Muscle layer of colon (tissue), 2 donors: ENCODE results near the gene GPR176.

Experiments
- H3K27ac ChIP-seq: one replicate; pipeline ENCODE4 v1.7.0; 2013; ENCODE audit warnings: low read depth, mild to moderate bottlenecking, low read length, moderate library complexity
- H3K27me3 ChIP-seq, 2 donors: one replicate each; pipeline ENCODE4 v1.7.0; 2013; ENCODE audit warnings: low read length in 2 of 2, mild to moderate bottlenecking in 2 of 2; ENCODE audit not compliant: insufficient read depth in 2 of 2, control insufficient read depth in 1 of 2
- H3K36me3 ChIP-seq: one replicate; pipeline ENCODE4 v1.7.0; 2013; ENCODE audit warnings: mild to moderate bottlenecking, low read length; ENCODE audit not compliant: insufficient read depth
- H3K4me1 ChIP-seq: one replicate; pipeline ENCODE4 v1.7.0; 2013; ENCODE audit warnings: mild to moderate bottlenecking, low read length; ENCODE audit not compliant: insufficient read depth
- H3K4me3 ChIP-seq, 2 donors: one replicate each; pipeline ENCODE4 v1.7.0; 2013; ENCODE audit warnings: low read length in 2 of 2, low read depth in 1 of 2, mild to moderate bottlenecking in 1 of 2, moderate library complexity in 1 of 2
- H3K9ac ChIP-seq: one replicate; pipeline ENCODE4 v1.7.0; 2013; ENCODE audit warnings: low read length
- H3K9me3 ChIP-seq: one replicate; pipeline ENCODE4 v1.7.0; 2013; ENCODE audit warnings: mild to moderate bottlenecking, low read length
- donor health status: abdominal sarcoma.
- donor health status: Adenocarcinoma of cecum.

The GPR176 gene

DNA sequence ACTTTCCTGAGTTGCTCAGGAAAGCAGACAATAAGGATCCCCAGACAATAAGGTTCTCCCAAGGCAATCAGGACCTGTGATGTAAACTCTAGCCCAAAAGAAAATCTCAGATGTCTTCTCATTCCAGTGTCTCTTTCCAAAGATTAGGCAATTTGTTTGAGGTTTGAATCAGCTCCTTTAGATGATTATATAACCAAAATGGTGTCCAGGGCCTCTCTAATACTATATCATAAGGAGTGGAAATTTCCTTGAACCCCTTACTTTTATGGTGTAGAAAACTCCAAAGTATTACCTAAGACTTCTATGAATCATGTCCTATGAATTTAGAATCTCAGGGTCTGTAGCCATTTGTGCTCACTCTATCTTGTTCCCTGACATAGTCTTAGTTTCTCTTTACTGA is 65.9 kb downstream of the GPR176 start:
- no peak overlapping the region for H3K4me3 ChIP-seq
- no peaks in the 10 kb centered on the region for H3K9me3 ChIP-seq
- H3K9ac ChIP-seq = no peak overlapping the region
- H3K4me1 ChIP-seq = no peaks in the 10 kb centered on the region
- H3K27me3 ChIP-seq = no peaks in the 10 kb centered on the region
- H3K36me3 ChIP-seq = no peaks in the 10 kb centered on the region
- H3K27ac ChIP-seq = no peak overlapping the region

DNA sequence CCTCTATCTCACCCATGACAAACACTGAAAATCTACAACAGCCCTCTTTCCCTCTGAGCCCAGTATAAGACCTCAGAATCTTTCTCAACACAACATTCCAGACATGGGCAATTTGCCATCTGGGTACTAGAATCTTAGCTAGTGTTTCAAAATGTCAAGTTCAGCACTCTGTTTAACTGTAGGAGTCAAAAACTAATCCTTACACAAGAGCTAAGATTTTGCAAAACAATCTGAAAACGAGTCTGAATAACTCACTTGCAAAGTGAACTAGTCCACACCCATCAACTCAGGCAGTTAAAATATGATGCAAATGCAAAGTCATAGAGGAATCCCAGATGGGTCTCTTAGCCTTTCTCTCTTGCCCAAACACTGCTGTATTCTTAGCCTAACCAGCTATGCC is 67.8 kb downstream of the GPR176 start:
- H3K4me3 ChIP-seq = no peak overlapping the region
- H3K27ac ChIP-seq = no peak overlapping the region
- no peaks in the 10 kb centered on the region for H3K27me3 ChIP-seq
- no peaks in the 10 kb centered on the region for H3K9me3 ChIP-seq
- H3K9ac ChIP-seq = no peak overlapping the region
- no peaks in the 10 kb centered on the region for H3K36me3 ChIP-seq
- no peaks in the 10 kb centered on the region for H3K4me1 ChIP-seq

GRCh38 chr15:39851500-39852092 is 68.5 kb downstream of the GPR176 start:
- Histone ChIP-seq H3K36me3 (no peaks in the 10 kb centered on the region), H3K4me1 (no peaks in the 10 kb centered on the region), H3K27me3 (no peaks in the 10 kb centered on the region), H3K9me3 (no peaks in the 10 kb centered on the region), H3K9ac (no peak overlapping the region), H3K27ac (no peak overlapping the region), H3K4me3 (no peak overlapping the region)

GRCh38 chr15:39850436-39850835 is 69.6 kb downstream of the GPR176 start:
- Histone ChIP-seq H3K27ac (no peak overlapping the region), H3K9ac (no peak overlapping the region), H3K9me3 (no peaks in the 10 kb centered on the region)

DNA sequence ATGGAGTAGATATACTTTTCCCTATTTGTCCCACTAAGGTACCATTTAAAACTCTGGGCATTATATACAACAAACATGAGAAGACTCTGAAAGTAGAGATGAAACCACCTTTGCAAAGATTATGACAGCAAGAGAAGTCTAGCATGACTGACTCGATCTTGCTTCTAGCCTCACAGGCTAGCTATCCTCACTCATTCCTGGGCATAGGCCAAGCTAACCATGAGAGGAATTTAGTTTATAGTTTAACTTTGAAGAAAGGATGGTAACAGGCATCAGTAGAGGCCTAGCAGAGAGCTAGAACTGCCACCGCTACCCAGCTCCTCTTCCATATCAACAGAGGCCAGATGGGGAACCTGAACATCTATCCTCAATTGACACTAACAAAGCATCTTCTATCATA is 74.0 kb downstream of the GPR176 start:
- H3K4me1 ChIP-seq = no peaks in the 10 kb centered on the region
- H3K9me3 ChIP-seq = no peaks in the 10 kb centered on the region
- H3K4me3 ChIP-seq = no peak overlapping the region
- no peak overlapping the region for H3K9ac ChIP-seq
- no peak overlapping the region for H3K27ac ChIP-seq
- no peaks in the 10 kb centered on the region for H3K36me3 ChIP-seq
- no peaks in the 10 kb centered on the region for H3K27me3 ChIP-seq

More at GRCh38 chr15:39850436-39850835, 69.6 kb downstream of the GPR176 start:
- Histone ChIP-seq H3K4me1 (no peaks in the 10 kb centered on the region), H3K27me3 (no peaks in the 10 kb centered on the region), H3K36me3 (no peaks in the 10 kb centered on the region), H3K4me3 (no peak overlapping the region)

DNA sequence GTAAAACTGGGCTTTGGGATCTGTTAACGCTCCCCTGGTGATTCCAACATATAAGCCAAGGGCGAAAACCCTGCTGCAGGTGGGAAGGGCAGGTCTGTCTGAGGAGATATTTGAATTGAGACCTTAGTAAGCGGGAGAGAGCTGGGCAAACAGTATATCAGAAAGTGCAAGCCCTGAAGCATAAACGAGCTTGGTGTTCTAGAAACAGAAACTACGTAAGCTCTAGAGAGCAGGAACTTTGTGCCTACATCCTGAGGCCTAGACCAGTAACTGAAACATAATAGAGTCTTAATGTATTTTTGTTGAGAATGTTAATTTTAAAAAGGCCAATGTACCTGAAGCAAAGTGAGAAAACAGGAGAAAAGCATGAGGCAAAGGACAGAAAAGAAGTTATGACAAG is 74.5 kb downstream of the GPR176 start:
- no peaks in the 10 kb centered on the region for H3K9me3 ChIP-seq

DNA sequence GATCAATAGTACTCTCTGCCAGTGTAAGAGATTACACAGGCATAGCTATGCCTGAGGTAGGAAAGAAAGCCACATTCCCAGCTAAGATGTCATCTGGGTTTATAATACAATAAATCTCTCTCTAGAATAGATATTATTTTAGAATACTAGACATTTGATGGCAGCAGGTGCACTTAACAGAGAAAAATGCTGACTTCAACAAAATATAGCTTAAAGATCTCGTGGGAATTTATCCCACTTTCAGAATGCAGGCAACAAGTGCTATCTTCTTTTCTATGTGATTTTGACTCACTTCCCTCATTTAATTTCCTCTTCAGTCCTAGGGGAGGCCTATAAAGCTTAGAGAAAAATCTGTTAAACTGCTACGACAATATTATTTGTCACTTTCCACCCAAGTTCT is 76.5 kb downstream of the GPR176 start:
- no peaks in the 10 kb centered on the region for H3K36me3 ChIP-seq
- H3K27ac ChIP-seq = no peak overlapping the region
- H3K9me3 ChIP-seq = no peaks in the 10 kb centered on the region
- H3K27me3 ChIP-seq = no peaks in the 10 kb centered on the region
- no peak overlapping the region for H3K9ac ChIP-seq
- no peaks in the 10 kb centered on the region for H3K4me1 ChIP-seq
- no peak overlapping the region for H3K4me3 ChIP-seq

More for the DNA sequence above, 74.5 kb downstream of the GPR176 start:
- Histone ChIP-seq H3K4me3 (no peak overlapping the region), H3K9ac (no peak overlapping the region), H3K4me1 (no peaks in the 10 kb centered on the region), H3K27ac (no peak overlapping the region), H3K36me3 (no peaks in the 10 kb centered on the region), H3K27me3 (no peaks in the 10 kb centered on the region)

DNA sequence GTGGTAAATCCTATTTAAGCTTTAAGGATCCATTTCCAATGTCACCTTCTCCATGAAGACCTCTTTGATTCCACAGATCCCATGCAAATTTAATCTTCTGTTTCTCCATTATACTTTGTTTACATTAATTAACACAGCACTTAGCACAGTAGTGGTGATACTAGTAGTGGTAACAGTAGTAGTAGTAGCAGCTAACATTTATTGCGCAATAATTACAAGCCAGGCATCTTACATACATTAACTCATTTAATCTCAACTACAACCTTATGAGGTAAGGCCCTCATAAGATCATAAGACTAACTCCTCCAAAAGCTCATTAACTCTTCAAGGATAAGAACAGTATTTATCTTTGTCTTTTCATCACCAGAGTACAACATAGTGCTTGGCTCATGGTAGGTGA is 82.6 kb downstream of the GPR176 start:
- Histone ChIP-seq H3K9me3 (no peaks in the 10 kb centered on the region), H3K4me1 (no peaks in the 10 kb centered on the region), H3K27ac (no peak overlapping the region), H3K27me3 (no peaks in the 10 kb centered on the region), H3K4me3 (no peak overlapping the region), H3K36me3 (no peaks in the 10 kb centered on the region), H3K9ac (no peak overlapping the region)

GRCh38 chr15:39835550-39835949 is 84.5 kb downstream of the GPR176 start:
- no peaks in the 10 kb centered on the region for H3K4me1 ChIP-seq

DNA sequence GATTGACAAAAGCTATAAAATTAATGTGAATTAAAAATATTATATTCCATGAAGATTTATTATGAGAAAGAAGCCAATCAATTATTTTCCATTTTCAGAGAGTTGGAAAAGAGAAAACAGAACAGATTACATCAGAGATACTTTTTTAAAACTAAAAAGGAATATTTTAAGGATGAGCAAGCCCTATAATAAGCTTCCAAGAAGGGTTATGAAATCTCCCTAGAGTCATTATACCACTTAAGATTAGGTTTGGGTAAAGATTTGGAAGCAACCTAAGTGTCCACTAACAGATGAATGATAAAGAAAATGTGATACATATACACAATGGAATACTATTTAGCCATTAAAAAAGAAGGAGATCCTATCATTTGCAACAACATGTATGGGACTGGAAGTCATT is 85.8 kb downstream of the GPR176 start:
- Histone ChIP-seq H3K27me3 (no peaks in the 10 kb centered on the region), H3K27ac (no peak overlapping the region), H3K36me3 (no peaks in the 10 kb centered on the region), H3K9ac (no peak overlapping the region), H3K4me1 (no peaks in the 10 kb centered on the region), H3K4me3 (no peak overlapping the region), H3K9me3 (no peaks in the 10 kb centered on the region)

More at GRCh38 chr15:39835550-39835949, 84.5 kb downstream of the GPR176 start:
- Histone ChIP-seq H3K9ac (no peak overlapping the region), H3K27ac (no peak overlapping the region), H3K27me3 (no peaks in the 10 kb centered on the region), H3K4me3 (no peak overlapping the region), H3K9me3 (no peaks in the 10 kb centered on the region), H3K36me3 (no peaks in the 10 kb centered on the region)

DNA sequence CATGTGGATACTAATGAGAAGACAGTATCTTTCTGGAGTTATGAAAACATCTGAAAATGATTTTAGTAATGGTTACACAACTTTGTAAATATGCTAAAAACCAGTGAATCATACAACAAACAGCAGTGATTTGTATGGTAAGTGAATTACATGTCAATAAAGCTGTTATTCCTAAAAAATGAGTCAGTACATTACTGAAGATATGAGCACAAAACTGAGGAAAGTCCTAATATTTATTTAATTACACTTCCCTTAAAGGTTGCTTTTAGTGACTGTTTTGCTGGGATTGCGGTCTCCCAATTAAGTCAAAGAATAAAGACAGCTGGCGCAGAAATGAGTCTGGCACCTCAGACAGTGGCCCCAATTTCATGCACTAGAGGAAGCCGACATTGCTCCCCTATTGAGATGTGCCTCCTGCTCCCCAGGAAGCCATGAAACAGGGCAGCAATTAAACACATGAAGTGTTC is 86.5 kb downstream of the GPR176 start:
- H3K4me3 ChIP-seq = no peak overlapping the region
- no peaks in the 10 kb centered on the region for H3K36me3 ChIP-seq
- no peaks in the 10 kb centered on the region for H3K4me1 ChIP-seq
- H3K9ac ChIP-seq = no peak overlapping the region
- no peaks in the 10 kb centered on the region for H3K27me3 ChIP-seq
- no peaks in the 10 kb centered on the region for H3K9me3 ChIP-seq
- H3K27ac ChIP-seq = no peak overlapping the region

GRCh38 chr15:39830166-39830565 is 89.9 kb downstream of the GPR176 start:
- Histone ChIP-seq H3K4me1 (no peaks in the 10 kb centered on the region), H3K36me3 (no peaks in the 10 kb centered on the region), H3K9me3 (no peaks in the 10 kb centered on the region), H3K27me3 (no peaks in the 10 kb centered on the region), H3K27ac (no peak overlapping the region), H3K4me3 (no peak overlapping the region), H3K9ac (no peak overlapping the region)
